ENCODE measurements around the gene DUSP14. TPM values are rescaled to one million over a fixed set of nuclear protein-coding genes. Genes with fewer than 3 reads are reported as not detected.

Gene DUSP14
- total and polyA plus RNA-seq, 2 of the 13 experiments (the other 11 are each of a cell fraction or from before 2014, with no cell fraction given): 33.5 to 39.8 TPM

- TF ChIP-seq ZNF687 (CRISPR knock-in tag; IDR thresholded peaks at IDR 0.05) (peak; percentile 59), MED1 (CRISPR knock-in tag; IDR thresholded peaks at IDR 0.05) (no peak), AGO2 (optimal IDR thresholded peaks at IDR 0.05; ENCODE audit: low read depth, low read length) (peak; percentile 25), ZNF354B (CRISPR knock-in tag; IDR thresholded peaks at IDR 0.05) (no peak), DRAP1 (CRISPR knock-in tag; IDR thresholded peaks at IDR 0.05) (no peak), ZNF143 (CRISPR knock-in tag; IDR thresholded peaks at IDR 0.05) (no peak), GABPB1 (CRISPR knock-in tag; IDR thresholded peaks at IDR 0.05) (no peak), ZSCAN30 (CRISPR knock-in tag; IDR thresholded peaks at IDR 0.05) (no peak), ZNF263 (CRISPR knock-in tag; IDR thresholded peaks at IDR 0.05) (no peak), AHDC1 (CRISPR knock-in tag; IDR thresholded peaks at IDR 0.05; ENCODE audit: borderline replicate concordance) (no peak)
Observed at GRCh38 chr17:37512442-37513068, 22.9 kb downstream of the DUSP14 start (continued).

Data from HepG2 (cell line).